PC-9 (cell line): ENCODE measurements around the gene SLC2A9. TPM values are rescaled to one million over a fixed set of nuclear protein-coding genes. Genes with fewer than 3 reads are reported as not detected.

ENCODE experiments used
- BruUV-seq: library from RNA; stranded (reverse); fragments of 400-500 nt; replicated peaks from 2 replicates; lab custom pipeline; 2021; lab: Mats Ljungman, UMichigan
- CTCF ChIA-PET: fragments of 300-600 bp; sonication (Branson Sonifier 250); formaldehyde crosslinking; loops from one replicate; lab custom pipeline; 2022; ENCODE audit warnings: antibody characterized with exemption; lab: Charles Lee
- POLR2A ChIA-PET: fragments of 300-600 bp; sonication (Branson Sonifier 250); formaldehyde crosslinking; loops from one replicate; lab custom pipeline; 2022; ENCODE audit warnings: antibody characterized with exemption; ENCODE audit not compliant: unreplicated experiment; lab: Charles Lee
- DNase-seq, 2 experiments: peaks; one replicate each; pipeline versions ENCODE4 v3.0.0 to v3.0.0-alpha.2; 2015 to 2022; ENCODE audit warnings: mixed read lengths in 1 of 2
- H2AFZ ChIP-seq: fragments of 200-600 bp; sonication (generic); 2 replicates; pipeline ENCODE4 v1.8.1; 2017; ENCODE audit warnings: antibody characterized with exemption
- H3F3A ChIP-seq: fragments of 200-600 bp; sonication (generic); 2 replicates; pipeline ENCODE4 v1.8.1; 2017; ENCODE audit warnings: antibody characterized with exemption, mild to moderate bottlenecking, low read depth; ENCODE audit not compliant: insufficient read depth
- H3K27ac ChIP-seq: fragments of 200-600 bp; sonication (generic); 2 replicates; pipeline ENCODE4 v1.6.1; 2016; ENCODE audit warnings: mixed run types
- H3K27me3 ChIP-seq: fragments of 200-600 bp; sonication (generic); 2 replicates; pipeline ENCODE4 v1.6.1; 2016; ENCODE audit warnings: low read depth, mixed run types; ENCODE audit not compliant: insufficient read depth
- H3K36me3 ChIP-seq: fragments of 200-600 bp; sonication (generic); 2 replicates; pipeline ENCODE4 v1.6.1; 2016; ENCODE audit warnings: low read depth, mixed run types
- H3K4me1 ChIP-seq: fragments of 200-600 bp; sonication (generic); replicated peaks from 2 replicates; pipeline ENCODE4 v1.6.1; 2016; ENCODE audit warnings: mixed run types; ENCODE audit not compliant: insufficient read depth
- H3K4me2 ChIP-seq: fragments of 200-600 bp; sonication (generic); 2 replicates; pipeline ENCODE4 v1.6.1; 2017; ENCODE audit warnings: mixed run types
- H3K4me3 ChIP-seq: fragments of 200-600 bp; sonication (generic); 2 replicates; pipeline ENCODE4 v1.6.1; 2016; ENCODE audit warnings: mixed run types
- H3K79me2 ChIP-seq: fragments of 200-600 bp; sonication (generic); 2 replicates; pipeline ENCODE4 v1.6.1; 2017; ENCODE audit warnings: low read depth, mixed run types
- H3K9me2 ChIP-seq: fragments of 200-600 bp; sonication (generic); 2 replicates; pipeline ENCODE4 v1.8.1; 2017; ENCODE audit warnings: mild to moderate bottlenecking; ENCODE audit not compliant: insufficient read depth
- H3K9me3 ChIP-seq: fragments of 200-600 bp; sonication (generic); 2 replicates; pipeline ENCODE4 v1.8.1; 2016; ENCODE audit warnings: low read depth; ENCODE audit not compliant: insufficient read depth
- H4K20me1 ChIP-seq: fragments of 200-600 bp; sonication (generic); 2 replicates; pipeline ENCODE4 v1.8.1; 2017; ENCODE audit not compliant: insufficient read depth
- CTCF ChIP-seq: fragments of 200-600 bp; sonication (generic); conservative IDR thresholded peaks from 2 replicates; pipeline ENCODE4 v1.6.1; 2017; ENCODE audit warnings: mixed run types, antibody characterized with exemption, mild to moderate bottlenecking, moderate library complexity
- EZH2 ChIP-seq: fragments of 200-600 bp; sonication (generic); IDR thresholded peaks from 2 replicates; pipeline ENCODE4 v1.8.0; 2017; ENCODE audit warnings: antibody characterized with exemption, low read depth
- intact Hi-C: fragments of 100-400 bp; cut with micrococcal nuclease; formaldehyde crosslinking; loops from one replicate; pipeline ENCODE4 v1.10.0; 2022; ENCODE audit not compliant: unreplicated experiment
- total RNA-seq: library from RNA; stranded (reverse); gene quantifications from 2 replicates; pipeline ENCODE4 v1.2.3, GENCODE V29; 2021

Gene SLC2A9
- total RNA-seq, 1 experiment from 2014 or later, result 0.28 TPM

- CTCF ChIA-PET, result no interaction called here
- no peaks in the 10 kb centered on the region for H3K27me3 ChIP-seq
- no peak overlapping the region for H3K27ac ChIP-seq
- peak in 1 of 2 experiments; percentile 15 for DNase-seq
- H3K4me2 ChIP-seq, result no peak overlapping the region
- intact Hi-C loops, result no loop called here
- no peaks in the 10 kb centered on the region for H3K36me3 ChIP-seq
- H3F3A ChIP-seq, result peaks cover 10% of the 10 kb centered on the region; the same call in 1 of the 2 replicates
- no peaks in the 10 kb centered on the region for H3K79me2 ChIP-seq
- no TSS peak for BruUV-seq
- H2AFZ ChIP-seq, result no peak overlapping the region
- no peak overlapping the region for H3K4me3 ChIP-seq
- H4K20me1 ChIP-seq, result no peaks in the 10 kb centered on the region
- H3K9me3 ChIP-seq, result no peaks in the 10 kb centered on the region
- POLR2A ChIA-PET, result no interaction called here
- peaks cover 8% of the 10 kb centered on the region for H3K4me1 ChIP-seq
- no peaks in the 10 kb centered on the region for H3K9me2 ChIP-seq
- TF ChIP-seq EZH2 (no peak), CTCF (no peak)
Measured at GRCh38 chr4:10053635-10054453, 32.5 kb upstream of the SLC2A9 start.

GRCh38 chr4:10051517-10052135, 30.3 kb upstream of the SLC2A9 start:
- ChIA-PET POLR2A (no interaction called here), CTCF (no interaction called here)
- H3K9me3 ChIP-seq, result no peaks in the 10 kb centered on the region
- no peaks in the 10 kb centered on the region for H3K27me3 ChIP-seq
- peaks cover 12% of the 10 kb centered on the region for H3K4me1 ChIP-seq
- H2AFZ ChIP-seq, result no peak overlapping the region
- TF ChIP-seq EZH2, result no peak
- TF ChIP-seq CTCF, result no peak
- H3F3A ChIP-seq, result peaks cover 12% of the 10 kb centered on the region; the same call in 1 of the 2 replicates
- H3K27ac ChIP-seq, result no peak overlapping the region
- no peaks in the 10 kb centered on the region for H3K9me2 ChIP-seq
- DNase-seq, result peak in 1 of 2 experiments; percentile 18
- H3K4me2 ChIP-seq, result no peak overlapping the region
- no TSS peak for BruUV-seq
- H4K20me1 ChIP-seq, result no peaks in the 10 kb centered on the region
- intact Hi-C loops, result no loop called here
- no peaks in the 10 kb centered on the region for H3K36me3 ChIP-seq
- no peak overlapping the region for H3K4me3 ChIP-seq
- H3K79me2 ChIP-seq, result no peaks in the 10 kb centered on the region

- Histone ChIP-seq H3K9me2 (no peaks in the 10 kb centered on the region), H3K27me3 (no peaks in the 10 kb centered on the region), H3K4me3 (no peak overlapping the region), H2AFZ (no peak overlapping the region), H3K79me2 (no peaks in the 10 kb centered on the region), H3F3A (peaks cover 17% of the 10 kb centered on the region), H3K4me1 (peaks cover 20% of the 10 kb centered on the region), H3K9me3 (no peaks in the 10 kb centered on the region), H3K27ac (no peak overlapping the region), H3K4me2 (no peak overlapping the region), H3K36me3 (no peaks in the 10 kb centered on the region), H4K20me1 (no peaks in the 10 kb centered on the region)
- ChIA-PET POLR2A (no interaction called here), CTCF (no interaction called here)
- BruUV-seq, result no TSS peak
- no peak for TF ChIP-seq EZH2
- TF ChIP-seq CTCF, result no peak
- DNase-seq, result peak in 1 of 2 experiments; percentile 5
- intact Hi-C loops, result no loop called here
Measured at GRCh38 chr4:10050721-10051120, 29.4 kb upstream of the SLC2A9 start.
